SU-DHL-6 (cell line): ENCODE data around the gene CCDC81.

ENCODE experiments used
- CTCF ChIP-seq: fragments of 200-600 bp; sonication (generic); IDR thresholded peaks from one replicate; pipeline ENCODE4 v1.5.1; 2017; ENCODE audit warnings: antibody characterized with exemption, mild to moderate bottlenecking, low read length, moderate library complexity; ENCODE audit not compliant: insufficient read depth, poor library complexity, severe bottlenecking
- EZH2phosphoT487 ChIP-seq: fragments of 200-600 bp; sonication (generic), shearing (Covaris generic); conservative IDR thresholded peaks from 2 replicates; pipeline ENCODE4 v1.6.1; 2018; ENCODE audit warnings: mild to moderate bottlenecking, antibody characterized with exemption, low read length, moderate library complexity, mixed read lengths

GRCh38 chr11:86418917-86419316 lies 44.2 kb downstream of the CCDC81 start:
- TF ChIP-seq CTCF (no peak), EZH2phosphoT487 (no peak)
